ENCODE data around the gene DMRTA1. TPM values are rescaled to one million over a fixed set of nuclear protein-coding genes. Genes with fewer than 3 reads are reported as not detected.

DMRTA1 gene
- total RNA-seq, 4 donors from 2014 or later: 0.78 to 2.1 (median 1.1) TPM

DNA sequence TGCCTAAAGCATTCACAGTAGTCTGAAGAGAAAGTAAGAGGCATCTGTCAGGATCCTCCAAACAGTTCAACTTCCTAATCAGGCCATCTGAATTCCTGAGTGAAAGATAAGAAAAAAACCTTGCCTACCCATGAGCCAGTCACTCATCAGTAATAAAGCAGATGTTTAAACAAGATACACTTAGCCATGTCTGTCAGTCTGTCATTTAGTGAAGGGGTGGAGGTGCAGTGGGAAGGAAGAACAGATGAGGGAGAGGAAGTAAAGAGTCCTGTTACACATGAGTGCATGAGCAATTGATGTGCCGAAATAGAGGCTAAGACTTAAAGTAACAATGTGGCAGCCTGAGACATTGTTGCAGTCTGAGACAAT, 29.9 kb upstream of the DMRTA1 start:
- H3K9me3 ChIP-seq: no peaks in the 10 kb centered on the region
- DNase-seq (ENCODE audit: low spot score in 2 of 2): no peak
- no peak overlapping the region for H3K4me3 ChIP-seq
- no peak overlapping the region for H3K27ac ChIP-seq
- no peaks in the 10 kb centered on the region for H3K27me3 ChIP-seq
- H3K36me3 ChIP-seq: no peaks in the 10 kb centered on the region
- H3K4me1 ChIP-seq: no peaks in the 10 kb centered on the region
- WGBS, 2 donors: 50 to 53% methylated on average over 1 of the region's 1 CpG
- TF ChIP-seq POLR2A (IDR thresholded peaks at IDR 0.05) (no peak), EP300 (IDR thresholded peaks at IDR 0.05) (no peak)
- TF ChIP-seq, protein P1, sequence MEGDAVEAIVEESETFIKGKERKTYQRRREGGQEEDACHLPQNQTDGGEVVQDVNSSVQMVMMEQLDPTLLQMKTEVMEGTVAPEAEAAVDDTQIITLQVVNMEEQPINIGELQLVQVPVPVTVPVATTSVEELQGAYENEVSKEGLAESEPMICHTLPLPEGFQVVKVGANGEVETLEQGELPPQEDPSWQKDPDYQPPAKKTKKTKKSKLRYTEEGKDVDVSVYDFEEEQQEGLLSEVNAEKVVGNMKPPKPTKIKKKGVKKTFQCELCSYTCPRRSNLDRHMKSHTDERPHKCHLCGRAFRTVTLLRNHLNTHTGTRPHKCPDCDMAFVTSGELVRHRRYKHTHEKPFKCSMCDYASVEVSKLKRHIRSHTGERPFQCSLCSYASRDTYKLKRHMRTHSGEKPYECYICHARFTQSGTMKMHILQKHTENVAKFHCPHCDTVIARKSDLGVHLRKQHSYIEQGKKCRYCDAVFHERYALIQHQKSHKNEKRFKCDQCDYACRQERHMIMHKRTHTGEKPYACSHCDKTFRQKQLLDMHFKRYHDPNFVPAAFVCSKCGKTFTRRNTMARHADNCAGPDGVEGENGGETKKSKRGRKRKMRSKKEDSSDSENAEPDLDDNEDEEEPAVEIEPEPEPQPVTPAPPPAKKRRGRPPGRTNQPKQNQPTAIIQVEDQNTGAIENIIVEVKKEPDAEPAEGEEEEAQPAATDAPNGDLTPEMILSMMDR (IDR thresholded peaks at IDR 0.05): no peak

- Histone ChIP-seq H3K4me3 (no peak overlapping the region), H3K27ac (no peak overlapping the region), H3K27me3 (no peaks in the 10 kb centered on the region), H3K4me1 (no peaks in the 10 kb centered on the region), H3K36me3 (no peaks in the 10 kb centered on the region), H3K9me3 (no peaks in the 10 kb centered on the region)
- no peak for DNase-seq (ENCODE audit: low spot score in 2 of 2)
- TF ChIP-seq, protein P1 (IDR thresholded peaks at IDR 0.05): no peak
- no peak for TF ChIP-seq EP300 (IDR thresholded peaks at IDR 0.05)
- no peak for TF ChIP-seq POLR2A (IDR thresholded peaks at IDR 0.05)
- WGBS, 2 donors: 50 to 53% methylated on average over 1 of the region's 1 CpG
Observed at GRCh38 chr9:22423566-22423965, 23.1 kb upstream of the DMRTA1 start.

DNA sequence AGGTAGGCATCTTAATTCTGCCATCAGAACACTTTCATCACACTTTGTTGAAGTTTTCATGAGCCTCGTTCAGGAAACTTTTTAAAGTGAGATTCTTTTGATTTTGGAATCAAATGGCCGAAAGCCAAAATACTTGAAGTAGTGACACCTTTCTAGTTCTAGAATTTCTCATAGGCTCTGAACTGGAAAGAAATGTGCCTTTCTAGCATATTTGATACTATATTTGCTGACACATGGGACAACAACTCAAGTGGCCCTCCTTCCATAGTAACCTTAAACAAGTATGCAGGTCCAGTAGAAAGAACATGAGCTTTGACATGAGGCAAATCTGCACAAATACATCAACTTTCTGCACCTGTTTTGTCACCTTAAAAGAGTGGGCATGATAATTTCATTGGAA, 22.0 kb upstream of the DMRTA1 start:
- no peaks in the 10 kb centered on the region for H3K27me3 ChIP-seq
- no peak for DNase-seq (ENCODE audit: low spot score in 2 of 2)
- no peaks in the 10 kb centered on the region for H3K9me3 ChIP-seq
- TF ChIP-seq POLR2A (IDR thresholded peaks at IDR 0.05): no peak
- TF ChIP-seq EP300 (IDR thresholded peaks at IDR 0.05): no peak
- TF ChIP-seq, protein P1 (IDR thresholded peaks at IDR 0.05): no peak
- no peaks in the 10 kb centered on the region for H3K36me3 ChIP-seq
- no peak overlapping the region for H3K4me3 ChIP-seq
- no peaks in the 10 kb centered on the region for H3K4me1 ChIP-seq
- 92 to 95% methylated on average over 2 of the region's 2 CpGs for WGBS, 2 donors
- no peak overlapping the region for H3K27ac ChIP-seq

DNA sequence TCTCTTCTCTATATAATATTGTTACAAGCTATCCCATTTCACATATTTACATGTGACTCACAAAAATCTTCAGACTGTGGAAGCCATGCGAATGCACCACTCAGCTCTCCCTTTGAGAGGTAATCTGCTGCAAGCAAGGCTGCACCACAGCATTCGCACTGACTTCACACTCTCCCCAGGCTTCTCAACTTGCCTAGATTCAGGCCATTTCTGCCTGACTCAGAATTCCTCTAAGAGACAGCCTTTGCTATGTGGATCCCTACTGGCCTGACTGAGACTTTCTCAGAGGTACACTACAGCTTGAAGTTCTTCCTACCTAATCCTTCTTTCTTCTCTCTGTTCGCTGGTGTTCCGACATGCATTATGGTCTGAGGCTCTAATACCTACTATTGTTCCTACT, 21.1 kb upstream of the DMRTA1 start:
- TF ChIP-seq POLR2A (IDR thresholded peaks at IDR 0.05) (no peak), EP300 (IDR thresholded peaks at IDR 0.05) (no peak)
- TF ChIP-seq, protein P1 (IDR thresholded peaks at IDR 0.05): no peak
- H3K36me3 ChIP-seq: no peaks in the 10 kb centered on the region
- H3K4me3 ChIP-seq: no peak overlapping the region
- 80 to 81% methylated on average over 4 of the region's 4 CpGs for WGBS, 2 donors
- no peaks in the 10 kb centered on the region for H3K4me1 ChIP-seq
- no peaks in the 10 kb centered on the region for H3K9me3 ChIP-seq
- DNase-seq (ENCODE audit: low spot score in 2 of 2): no peak
- H3K27ac ChIP-seq: no peak overlapping the region
- no peaks in the 10 kb centered on the region for H3K27me3 ChIP-seq

- Histone ChIP-seq H3K27me3 (no peaks in the 10 kb centered on the region), H3K4me3 (no peak overlapping the region), H3K36me3 (no peaks in the 10 kb centered on the region), H3K9me3 (no peaks in the 10 kb centered on the region), H3K4me1 (no peaks in the 10 kb centered on the region), H3K27ac (no peak overlapping the region)
- no peak for TF ChIP-seq EP300 (IDR thresholded peaks at IDR 0.05)
- TF ChIP-seq POLR2A (IDR thresholded peaks at IDR 0.05): no peak
- TF ChIP-seq, protein P1 (IDR thresholded peaks at IDR 0.05): no peak
- WGBS, 2 donors: 79 to 90% methylated on average over 5 of the region's 5 CpGs
- no peak for DNase-seq (ENCODE audit: low spot score in 2 of 2)
Observed at GRCh38 chr9:22427226-22427880, 19.3 kb upstream of the DMRTA1 start.
